Stimulated activated effector memory CD8-positive, alpha-beta T cell treated with anti-CD3 and anti-CD28 coated beads, Interleukin-12 subunit alpha, Interleukin-12 subunit beta, amount 100 ng/mL, for 72 hours (primary cell): ENCODE results near the gene RMND5B.

Experiments
- ATAC-seq: fragments of 150-1000 bp; cut with Tn5 transposase; 2 replicates; pipeline ENCODE4 v1.10.0; 2021
- DNase-seq, 2 donors: peaks; one replicate each; pipeline ENCODE4 v3.0.0; 2021 to 2022; ENCODE audit warnings: low spot score in 2 of 2
- H3K27ac Mint-ChIP-seq: one replicate; pipeline ENCODE4 v1.8.0; 2022; ENCODE audit warnings: mild to moderate bottlenecking, mixed read lengths
- H3K36me3 Mint-ChIP-seq: one replicate; pipeline ENCODE4 v1.8.0; 2022; ENCODE audit warnings: mild to moderate bottlenecking, mixed read lengths
- H3K4me1 Mint-ChIP-seq: one replicate; pipeline ENCODE4 v1.8.0; 2022; ENCODE audit warnings: mixed read lengths
- H3K4me3 Mint-ChIP-seq: one replicate; pipeline ENCODE4 v1.8.0; 2022; ENCODE audit warnings: mild to moderate bottlenecking, mixed read lengths
- H3K9me3 Mint-ChIP-seq: one replicate; pipeline ENCODE4 v1.8.0; 2022; ENCODE audit warnings: mixed read lengths

RMND5B gene

DNA sequence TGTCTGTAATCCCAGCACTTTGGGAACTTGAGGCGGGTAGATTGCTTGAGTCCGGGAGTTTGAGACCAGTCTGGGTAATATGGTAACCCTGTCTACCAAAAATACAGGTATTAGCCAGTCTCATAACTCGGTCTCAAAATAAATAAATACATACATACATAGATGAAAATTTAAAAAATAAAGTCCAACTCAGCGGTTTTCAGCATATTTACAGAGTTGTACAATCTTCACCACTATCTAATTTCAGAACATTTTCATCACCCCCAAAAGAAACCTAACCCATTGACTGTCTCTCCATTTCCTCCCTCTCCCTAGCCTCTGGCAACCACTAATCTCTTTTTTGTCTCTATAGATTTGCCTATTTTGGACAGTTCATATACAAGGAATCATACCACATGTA, 10.7 kb downstream of the RMND5B start:
- no peak overlapping the region for H3K27ac Mint-ChIP-seq
- H3K36me3 Mint-ChIP-seq, result peaks cover 87% of the 10 kb centered on the region
- peaks cover 13% of the 10 kb centered on the region for H3K4me1 Mint-ChIP-seq
- no peak overlapping the region for H3K4me3 Mint-ChIP-seq
- no peak for DNase-seq
- no peak for ATAC-seq
- no peaks in the 10 kb centered on the region for H3K9me3 Mint-ChIP-seq

GRCh38 chr5:178142642-178143041, 11.8 kb downstream of the RMND5B start:
- no peak for ATAC-seq
- H3K9me3 Mint-ChIP-seq, result no peaks in the 10 kb centered on the region

GRCh38 chr5:178143246-178143645, 12.4 kb downstream of the RMND5B start:
- Mint-ChIP-seq H3K27ac (peak overlapping the region; percentile 26), H3K4me1 (peaks cover 17% of the 10 kb centered on the region), H3K36me3 (peaks cover 100% of the 10 kb centered on the region), H3K9me3 (no peaks in the 10 kb centered on the region), H3K4me3 (no peak overlapping the region)
- no peak for ATAC-seq
- DNase-seq, result no peak

More at GRCh38 chr5:178142642-178143041, 11.8 kb downstream of the RMND5B start:
- peak overlapping the region; percentile 26 for H3K27ac Mint-ChIP-seq
- H3K36me3 Mint-ChIP-seq, result peaks cover 98% of the 10 kb centered on the region
- no peak overlapping the region for H3K4me3 Mint-ChIP-seq
- H3K4me1 Mint-ChIP-seq, result peaks cover 11% of the 10 kb centered on the region
- no peak for DNase-seq

DNA sequence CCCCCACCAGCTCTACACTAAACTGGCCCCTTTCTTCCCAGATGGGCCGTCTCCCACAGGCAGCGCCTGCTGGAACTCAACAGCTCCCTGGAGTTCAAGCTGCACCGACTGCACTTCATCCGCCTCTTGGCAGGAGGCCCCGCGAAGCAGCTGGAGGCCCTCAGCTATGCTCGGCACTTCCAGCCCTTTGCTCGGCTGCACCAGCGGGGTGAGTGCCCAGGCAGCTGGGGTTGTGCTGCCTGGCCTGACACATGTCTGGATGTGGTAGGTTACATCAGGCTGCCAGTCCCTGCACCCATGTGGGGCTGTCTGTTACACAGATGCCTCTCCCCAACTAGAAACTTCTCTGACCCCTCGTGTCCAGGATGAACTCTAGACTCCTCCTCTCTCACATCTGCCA, 13.1 kb downstream of the RMND5B start:
- H3K9me3 Mint-ChIP-seq, result no peaks in the 10 kb centered on the region
- DNase-seq (no peak), ATAC-seq (no peak)
- peaks cover 100% of the 10 kb centered on the region for H3K36me3 Mint-ChIP-seq
- H3K27ac Mint-ChIP-seq, result no peak overlapping the region
- no peak overlapping the region for H3K4me3 Mint-ChIP-seq
- H3K4me1 Mint-ChIP-seq, result peaks cover 24% of the 10 kb centered on the region

DNA sequence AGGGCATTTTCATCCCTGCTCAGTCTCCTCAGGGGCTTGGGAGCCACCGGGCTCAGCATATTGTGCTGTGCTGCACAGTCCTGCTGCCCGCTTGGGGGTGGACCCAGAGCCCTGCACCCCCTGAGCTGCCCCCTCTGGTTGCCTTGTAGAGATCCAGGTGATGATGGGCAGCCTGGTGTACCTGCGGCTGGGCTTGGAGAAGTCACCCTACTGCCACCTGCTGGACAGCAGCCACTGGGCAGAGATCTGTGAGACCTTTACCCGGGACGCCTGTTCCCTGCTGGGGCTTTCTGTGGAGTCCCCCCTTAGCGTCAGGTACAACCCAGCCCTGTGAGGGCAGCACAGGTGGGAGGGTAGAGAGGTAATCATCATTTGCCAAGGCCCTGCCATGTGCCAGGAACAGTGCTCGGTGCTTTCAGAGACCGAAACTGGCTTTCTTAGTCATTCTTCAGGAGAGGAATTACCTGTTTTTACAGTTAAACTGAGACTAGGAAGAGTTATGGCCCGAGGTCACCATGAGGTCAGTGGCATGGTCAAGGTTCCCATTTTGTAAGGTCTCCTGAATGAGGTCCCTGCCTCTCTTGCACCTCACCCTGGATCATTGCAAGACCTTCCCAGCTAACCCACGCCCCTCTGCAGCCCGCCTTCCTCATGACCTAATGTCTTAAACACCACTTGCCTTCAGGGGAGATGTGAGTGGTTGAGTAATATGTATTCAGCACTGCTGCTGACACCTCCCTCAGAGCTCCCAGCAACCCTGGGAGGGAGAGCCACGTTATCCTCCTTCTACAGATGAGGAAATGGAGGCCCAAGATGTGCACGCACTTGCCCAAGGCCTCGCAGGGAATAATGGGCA, 15.4 kb downstream of the RMND5B start:
- ATAC-seq, result peak; percentile 84
- Mint-ChIP-seq H3K4me1 (peaks cover 43% of the 10 kb centered on the region), H3K27ac (no peak overlapping the region), H3K4me3 (no peak overlapping the region), H3K9me3 (no peaks in the 10 kb centered on the region), H3K36me3 (peaks cover 100% of the 10 kb centered on the region)
- peak; percentile 56 to 77 for DNase-seq

DNA sequence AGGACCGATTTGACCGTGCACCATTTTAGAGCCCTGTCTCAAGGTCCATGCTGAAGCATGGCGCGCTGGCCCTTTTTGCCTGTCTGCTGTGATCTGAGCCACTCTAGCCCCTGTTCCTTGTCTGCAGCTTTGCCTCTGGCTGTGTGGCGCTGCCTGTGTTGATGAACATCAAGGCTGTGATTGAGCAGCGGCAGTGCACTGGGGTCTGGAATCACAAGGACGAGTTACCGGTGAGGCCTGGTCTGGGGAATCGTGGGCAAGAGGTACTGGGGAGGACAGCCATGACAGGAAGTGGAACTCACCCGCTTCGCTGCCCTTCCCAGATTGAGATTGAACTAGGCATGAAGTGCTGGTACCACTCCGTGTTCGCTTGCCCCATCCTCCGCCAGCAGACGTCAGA, 16.6 kb downstream of the RMND5B start:
- H3K4me3 Mint-ChIP-seq, result no peak overlapping the region
- no peaks in the 10 kb centered on the region for H3K9me3 Mint-ChIP-seq
- DNase-seq, result no peak
- no peak overlapping the region for H3K27ac Mint-ChIP-seq
- H3K36me3 Mint-ChIP-seq, result peaks cover 99% of the 10 kb centered on the region
- ATAC-seq, result no peak
- peaks cover 56% of the 10 kb centered on the region for H3K4me1 Mint-ChIP-seq

DNA sequence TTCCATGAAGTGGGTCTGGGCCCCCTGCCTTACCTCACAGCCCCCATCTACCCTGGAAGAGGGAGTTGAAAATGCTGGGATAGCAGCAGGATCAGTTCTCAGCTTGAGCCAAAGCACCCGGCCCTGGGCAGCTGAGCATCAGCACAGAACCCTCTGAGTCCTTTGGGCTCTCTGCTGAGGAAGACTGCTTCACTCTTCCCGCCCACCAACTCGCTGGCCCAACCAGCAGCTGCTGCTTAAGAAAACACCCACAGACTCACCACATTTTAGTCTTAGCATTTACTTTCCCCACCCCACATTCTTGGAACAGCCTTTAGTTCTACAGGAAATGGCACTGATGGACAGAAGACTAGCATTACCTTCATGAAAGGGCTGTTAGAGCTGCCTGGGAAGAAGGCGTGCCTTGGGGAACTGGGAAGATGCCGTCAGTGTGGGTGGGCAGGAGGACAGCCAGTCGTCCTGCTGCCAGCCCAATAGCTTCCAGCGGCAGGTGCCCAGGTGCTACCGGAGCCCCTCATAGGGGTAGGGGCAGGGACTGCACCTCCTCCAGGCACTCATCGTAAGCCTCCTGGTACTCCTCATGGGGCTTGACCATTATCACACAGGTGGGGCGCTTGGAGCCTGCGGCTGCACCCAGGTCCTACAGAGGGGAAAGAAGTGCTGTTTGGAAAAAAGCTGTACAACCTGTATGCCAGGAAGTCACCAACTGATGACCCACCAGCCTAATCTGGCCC, 18.6 kb downstream of the RMND5B start:
- peak overlapping the region; percentile 68 for H3K27ac Mint-ChIP-seq
- H3K4me1 Mint-ChIP-seq, result peaks cover 68% of the 10 kb centered on the region
- H3K36me3 Mint-ChIP-seq, result peaks cover 95% of the 10 kb centered on the region
- no peak for DNase-seq
- H3K4me3 Mint-ChIP-seq, result peak overlapping the region; percentile 22
- ATAC-seq, result no peak
- no peaks in the 10 kb centered on the region for H3K9me3 Mint-ChIP-seq

GRCh38 chr5:178150977-178151734, 20.3 kb downstream of the RMND5B start:
- Mint-ChIP-seq H3K4me1 (peaks cover 64% of the 10 kb centered on the region), H3K9me3 (no peaks in the 10 kb centered on the region), H3K36me3 (peaks cover 77% of the 10 kb centered on the region), H3K27ac (peak overlapping the region; percentile 78), H3K4me3 (peak overlapping the region; percentile 95)
- DNase-seq (no peak), ATAC-seq (no peak)

GRCh38 chr5:178152491-178153444, 22.0 kb downstream of the RMND5B start:
- peak overlapping the region; percentile 93 for H3K27ac Mint-ChIP-seq
- peaks cover 61% of the 10 kb centered on the region for H3K36me3 Mint-ChIP-seq
- DNase-seq, result no peak
- peaks cover 55% of the 10 kb centered on the region for H3K4me1 Mint-ChIP-seq
- peak overlapping the region; percentile 95 for H3K4me3 Mint-ChIP-seq
- H3K9me3 Mint-ChIP-seq, result no peaks in the 10 kb centered on the region
- no peak for ATAC-seq

DNA sequence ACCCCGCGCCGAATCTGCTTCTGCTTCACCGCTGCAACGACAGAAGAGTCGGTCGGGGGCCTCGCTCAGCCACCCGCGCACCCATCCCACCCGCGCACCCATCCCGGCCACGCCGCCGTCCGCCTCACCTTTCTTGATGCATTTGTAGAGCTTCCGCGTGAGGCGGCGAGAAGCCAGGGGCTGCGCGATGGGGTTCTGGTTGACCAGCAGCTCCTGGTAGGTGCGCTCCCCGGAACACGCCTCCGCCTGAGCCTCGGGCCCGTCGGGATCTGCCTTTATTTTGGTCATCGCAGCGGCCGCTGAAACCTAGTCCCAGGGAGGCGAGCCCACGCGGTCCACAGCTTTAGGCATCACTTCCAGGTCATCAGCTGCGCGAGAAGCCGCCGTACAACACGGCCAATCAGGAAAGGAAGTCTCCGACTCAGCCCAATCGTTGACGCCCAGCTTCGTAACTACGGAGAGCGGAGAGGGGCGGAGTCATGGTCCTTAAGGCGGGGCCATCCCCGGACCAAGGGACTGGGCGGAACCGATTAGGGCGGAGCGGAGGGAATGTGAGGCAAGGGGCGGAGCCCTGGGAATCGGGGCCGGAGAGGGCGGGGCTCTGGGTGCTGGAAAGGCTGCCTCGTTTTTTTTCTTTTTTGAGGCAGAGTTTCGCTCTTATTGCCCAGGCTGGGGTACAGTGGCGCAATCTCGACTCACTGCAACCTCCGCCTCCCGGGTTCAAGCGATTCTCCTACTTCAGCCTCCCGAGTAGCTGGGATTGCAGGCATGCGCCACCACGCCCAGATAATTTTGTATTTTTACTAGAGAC, 22.9 kb downstream of the RMND5B start, which contains the start of gene NHP2:
Gene NHP2, minus strand, starts transcription at position 356 of the 811 bp plus-strand sequence. Its CDS starts 68 bp downstream, at position 288.
- Mint-ChIP-seq H3K27ac (peak within 1 kb of the TSS; percentile 93), H3K4me3 (peak within 1 kb of the TSS; percentile 95), H3K9me3 (no peaks in the 10 kb centered on the region), H3K36me3 (peaks cover 51% of the 10 kb centered on the region), H3K4me1 (peaks cover 46% of the 10 kb centered on the region)
- peak; percentile 98 for ATAC-seq
- DNase-seq, result peak; percentile 93 to 99

DNA sequence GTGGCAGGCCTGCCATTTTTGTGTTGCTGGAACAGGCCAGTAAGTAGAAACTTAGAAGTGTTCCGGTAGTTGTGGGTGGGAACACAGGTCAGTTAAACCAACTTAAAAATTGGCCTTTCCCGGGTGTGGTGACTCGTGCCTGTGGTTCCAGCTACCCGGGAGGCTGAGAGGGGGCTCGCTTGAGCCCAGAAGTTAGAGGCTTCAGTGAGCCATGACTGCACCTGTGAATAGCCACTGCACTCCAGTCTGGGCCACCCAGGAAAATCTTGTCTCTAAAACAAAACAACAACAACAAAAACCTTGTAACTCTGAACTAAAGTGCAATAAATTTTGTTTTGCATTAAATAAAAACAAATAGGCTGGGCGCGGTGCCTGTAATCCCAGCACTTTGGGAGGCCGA, 24.3 kb downstream of the RMND5B start:
- ATAC-seq (no peak), DNase-seq (no peak)
- peak overlapping the region; percentile 95 for H3K4me3 Mint-ChIP-seq
- no peak overlapping the region for H3K27ac Mint-ChIP-seq
- H3K36me3 Mint-ChIP-seq, result peaks cover 38% of the 10 kb centered on the region
- no peaks in the 10 kb centered on the region for H3K9me3 Mint-ChIP-seq
- H3K4me1 Mint-ChIP-seq, result peaks cover 35% of the 10 kb centered on the region

- no peaks in the 10 kb centered on the region for H3K36me3 Mint-ChIP-seq
These were observed 29.4 kb downstream of the RMND5B start for GRCh38 chr5:178160176-178160575.

GRCh38 chr5:178162481-178162880, 31.7 kb downstream of the RMND5B start:
- Mint-ChIP-seq H3K4me1 (peaks cover 11% of the 10 kb centered on the region), H3K36me3 (no peaks in the 10 kb centered on the region), H3K9me3 (no peaks in the 10 kb centered on the region), H3K4me3 (no peak overlapping the region), H3K27ac (no peak overlapping the region)
- DNase-seq (no peak), ATAC-seq (no peak)

More at GRCh38 chr5:178160176-178160575, 29.4 kb downstream of the RMND5B start:
- Mint-ChIP-seq H3K9me3 (no peaks in the 10 kb centered on the region), H3K27ac (no peak overlapping the region), H3K4me1 (peaks cover 11% of the 10 kb centered on the region), H3K4me3 (no peak overlapping the region)
- DNase-seq (no peak), ATAC-seq (no peak)
